Activated T-cell treated with anti-CD3 and anti-CD28 coated beads, Interleukin-2, amount 50 U/mL, for 1 hour (primary cell): ENCODE results near the gene MAP4K1.

Experiments used
- DNase-seq: peaks from one replicate; pipeline ENCODE4 v3.0.0-alpha.2; 2020

MAP4K1 gene

DNA sequence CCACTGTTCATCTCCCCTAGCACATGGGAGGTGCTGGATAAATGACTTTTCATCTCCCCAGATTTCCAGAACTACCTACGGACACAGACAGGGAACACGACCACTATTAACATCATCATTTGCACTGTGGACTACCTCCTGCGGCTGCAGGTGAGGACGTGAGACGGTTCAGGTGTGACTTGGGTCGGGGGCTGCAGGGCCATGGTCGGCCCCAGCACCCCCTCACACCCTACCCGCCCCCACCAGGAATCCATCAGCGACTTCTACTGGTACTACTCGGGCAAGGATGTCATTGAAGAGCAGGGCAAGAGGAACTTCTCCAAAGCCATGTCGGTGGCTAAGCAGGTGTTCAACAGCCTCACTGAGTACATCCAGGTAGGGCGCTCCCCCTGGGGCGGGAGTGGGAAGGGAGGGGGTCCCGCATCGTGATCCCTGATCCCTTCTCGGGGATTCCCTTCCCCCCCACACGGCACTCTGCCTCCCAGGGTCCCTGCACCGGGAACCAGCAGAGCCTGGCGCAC lies 74.4 kb downstream of the MAP4K1 start:
- DNase-seq, result no peak

DNA sequence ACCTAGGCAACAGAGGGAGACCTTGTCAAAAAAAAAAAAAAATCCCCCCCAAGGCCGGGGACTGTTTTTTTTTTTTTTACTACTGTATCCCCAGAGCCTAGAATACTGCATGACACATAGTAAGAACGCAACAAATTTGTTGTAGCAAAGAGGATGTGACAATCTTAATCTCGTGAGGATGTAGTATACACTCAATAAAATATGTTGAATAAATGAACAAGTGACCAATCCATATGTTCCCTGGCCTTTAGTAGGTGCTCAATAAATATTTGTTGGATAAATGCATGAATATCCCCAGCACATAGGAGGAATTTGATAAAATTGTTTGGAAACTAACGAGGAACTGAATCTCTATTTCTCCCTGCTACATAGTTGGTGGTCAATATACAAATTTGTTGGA lies 75.7 kb downstream of the MAP4K1 start:
- no peak for DNase-seq

DNA sequence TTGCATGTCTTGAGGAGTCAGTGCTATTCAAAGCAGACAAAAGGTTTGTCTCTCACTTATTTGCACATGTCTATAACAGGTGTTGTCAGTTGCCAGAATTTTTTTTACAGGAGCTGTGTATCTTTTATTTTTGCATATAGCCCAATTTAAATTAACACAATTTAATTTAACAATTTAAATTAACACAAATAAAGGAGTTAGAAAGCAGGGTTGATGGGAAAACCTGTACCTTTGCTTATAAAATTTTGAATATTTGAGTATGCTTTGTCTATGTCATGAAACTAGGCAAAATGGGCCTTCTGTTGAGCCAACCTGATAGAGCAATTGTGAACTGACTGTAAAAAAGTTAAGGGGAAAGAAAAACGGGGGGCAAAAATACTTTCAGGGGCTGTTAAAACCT lies 78.0 kb downstream of the MAP4K1 start:
- DNase-seq, result no peak

DNA sequence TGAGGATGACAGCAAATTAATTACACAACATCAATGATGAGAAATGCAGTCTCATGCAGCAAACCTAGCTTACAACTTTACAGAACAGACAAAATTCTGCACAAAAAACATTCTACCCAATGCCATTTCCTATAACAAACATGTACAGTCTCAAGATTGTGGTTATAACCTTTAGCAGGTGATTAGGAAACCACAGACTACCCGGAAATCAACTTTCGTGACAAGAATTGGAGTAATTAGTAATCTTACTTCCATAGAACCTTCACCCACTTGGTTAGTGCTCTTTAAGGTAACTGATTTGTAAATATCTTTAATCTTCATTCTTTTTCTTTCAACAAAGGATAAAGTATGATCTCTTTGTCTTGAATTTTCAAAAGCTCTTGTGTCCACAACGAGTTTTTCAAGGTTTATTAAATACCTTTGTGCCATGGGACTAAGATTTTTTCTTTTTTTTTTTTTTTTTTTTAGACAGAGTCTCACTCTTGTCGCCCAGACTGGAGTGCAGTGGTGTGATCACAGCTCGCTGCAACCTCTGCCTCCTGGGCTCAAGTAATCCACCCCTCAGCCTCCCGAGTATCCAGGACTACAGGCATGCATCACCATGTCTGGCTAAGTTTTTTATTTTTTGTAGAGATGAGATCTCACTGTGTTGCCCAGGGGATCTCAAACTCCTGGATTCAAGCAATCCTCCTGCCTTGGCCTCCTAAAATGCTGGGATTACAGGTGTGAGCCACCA lies 78.8 kb downstream of the MAP4K1 start:
- DNase-seq, result no peak

DNA sequence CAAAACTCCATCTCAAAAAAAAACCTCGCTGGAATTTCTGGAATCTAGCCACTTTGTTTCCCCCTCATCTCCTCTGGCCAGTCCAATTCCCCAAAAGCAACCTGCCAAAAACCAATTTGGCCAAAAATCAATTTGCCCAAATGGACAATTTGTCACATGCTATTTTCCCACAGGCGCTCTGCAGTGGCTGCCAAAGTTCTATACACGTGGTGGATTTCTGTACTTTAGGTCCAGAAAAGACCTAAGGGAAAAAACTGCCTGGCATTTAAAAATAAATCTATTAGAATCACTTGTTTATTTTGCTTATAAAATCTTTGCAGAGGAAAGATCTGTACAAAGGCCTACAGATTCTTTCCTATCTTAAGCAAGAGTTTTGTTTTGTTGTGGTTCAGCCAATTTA lies 79.4 kb downstream of the MAP4K1 start:
- no peak for DNase-seq
